HG03175 (cell line): Measurements from ENCODE around the gene TESK2.
"Not testable (repeated sequence)": the region's sequence is repeated elsewhere in the genome, so short reads cannot be mapped to it uniquely, and the experiment has no call there.

Experiments
- ATAC-seq: cut with Tn5 transposase; IDR thresholded peaks from one replicate; pipeline ENCODE4 v1.9.1; 2021; ENCODE audit warnings: mild to moderate bottlenecking, moderate library complexity; ENCODE audit not compliant: unreplicated experiment

Gene TESK2

DNA sequence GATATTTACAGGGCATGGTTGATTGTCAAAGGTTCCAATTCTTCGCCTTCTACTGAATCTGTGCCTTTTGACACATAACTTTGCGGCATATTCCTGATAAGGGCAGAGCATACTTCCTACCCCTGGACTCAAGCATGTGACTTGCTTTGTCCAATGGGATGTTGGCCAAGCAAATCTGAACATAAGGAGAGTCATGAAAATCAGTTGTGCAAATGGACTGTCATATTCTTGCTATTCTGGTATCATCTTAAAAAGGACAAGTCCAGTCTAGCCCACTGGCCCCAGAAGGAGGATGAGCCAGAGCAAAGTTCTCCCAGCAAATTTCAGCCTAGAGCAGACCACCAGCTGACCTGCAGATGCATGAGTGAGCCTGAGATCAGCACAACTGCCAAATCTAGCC lies 109.7 kb downstream of the TESK2 start:
- ATAC-seq = no peak

DNA sequence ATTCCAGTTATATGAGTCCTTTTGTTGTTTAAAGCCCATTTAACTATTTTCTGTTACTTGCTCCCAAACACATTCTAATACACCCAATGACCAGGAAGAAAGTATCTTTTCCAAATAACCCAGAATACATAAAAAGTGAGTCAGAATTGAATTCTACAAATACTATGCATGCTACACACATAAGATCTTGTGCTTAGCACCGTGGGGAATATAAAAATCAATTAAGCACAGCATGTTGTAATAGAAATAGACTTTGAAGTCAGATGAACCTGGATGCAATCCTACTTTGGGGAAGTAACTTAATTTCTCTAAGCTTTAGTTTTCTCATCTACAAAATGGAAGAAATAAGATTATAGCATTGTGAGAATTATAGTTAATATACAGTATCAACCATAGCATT lies 110.2 kb downstream of the TESK2 start:
- ATAC-seq = no peak

DNA sequence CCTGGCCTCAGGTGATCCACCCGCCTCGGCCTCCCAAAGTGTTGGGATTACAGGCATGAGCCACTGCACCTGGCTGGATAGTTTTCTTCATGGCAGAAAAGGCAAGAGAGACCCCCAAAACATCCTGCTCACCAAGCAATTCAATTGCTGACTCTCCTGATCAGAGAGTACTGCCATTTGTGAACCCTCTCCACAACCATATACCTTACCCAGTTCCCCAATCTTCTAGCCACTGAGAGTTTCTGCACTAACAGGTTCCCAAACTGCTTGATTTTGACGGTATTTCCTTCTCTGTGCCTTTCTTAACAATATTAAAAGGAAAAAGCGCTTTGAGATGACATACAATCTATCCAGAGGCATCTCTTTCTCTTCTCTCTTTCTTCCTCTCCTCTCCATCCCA lies 110.8 kb downstream of the TESK2 start:
- ATAC-seq = no peak

DNA sequence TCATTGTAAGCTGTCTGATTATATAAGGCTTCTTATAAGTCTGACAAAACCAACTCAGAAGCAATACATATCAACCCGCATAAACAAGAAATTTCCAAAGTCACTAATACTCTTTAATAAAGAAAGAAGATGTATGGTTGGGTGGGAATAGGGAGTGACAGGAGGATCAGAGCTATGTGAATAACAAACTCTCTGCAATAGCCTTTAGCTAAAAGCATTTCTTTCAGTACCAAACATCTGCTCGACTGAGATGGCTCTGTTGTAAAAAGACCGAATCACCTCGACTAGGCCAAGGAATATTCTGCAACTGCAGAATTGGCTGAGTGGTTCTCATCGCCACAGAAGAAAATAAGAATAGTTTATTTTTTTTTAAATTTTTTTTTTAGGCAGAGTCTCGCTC lies 111.4 kb downstream of the TESK2 start:
- no peak for ATAC-seq

DNA sequence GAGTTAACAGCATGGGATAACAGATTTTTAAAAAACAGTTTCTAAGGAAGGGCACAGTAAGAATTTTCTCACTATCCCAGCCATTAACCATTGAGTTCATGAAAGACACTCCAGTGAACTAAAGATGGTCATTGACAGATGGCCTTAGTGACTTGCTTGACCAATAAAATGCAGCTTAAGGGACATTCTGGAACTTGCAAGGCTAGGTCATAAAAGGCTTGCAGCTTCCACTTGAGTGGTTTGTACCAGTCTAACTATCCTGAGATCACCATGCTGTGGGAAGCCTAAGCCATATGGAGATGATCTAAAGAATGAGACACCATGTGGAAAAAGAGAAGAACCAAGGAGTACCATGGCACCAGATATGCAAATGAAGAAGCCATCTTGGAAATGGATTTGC lies 112.8 kb downstream of the TESK2 start:
- ATAC-seq = no peak

DNA sequence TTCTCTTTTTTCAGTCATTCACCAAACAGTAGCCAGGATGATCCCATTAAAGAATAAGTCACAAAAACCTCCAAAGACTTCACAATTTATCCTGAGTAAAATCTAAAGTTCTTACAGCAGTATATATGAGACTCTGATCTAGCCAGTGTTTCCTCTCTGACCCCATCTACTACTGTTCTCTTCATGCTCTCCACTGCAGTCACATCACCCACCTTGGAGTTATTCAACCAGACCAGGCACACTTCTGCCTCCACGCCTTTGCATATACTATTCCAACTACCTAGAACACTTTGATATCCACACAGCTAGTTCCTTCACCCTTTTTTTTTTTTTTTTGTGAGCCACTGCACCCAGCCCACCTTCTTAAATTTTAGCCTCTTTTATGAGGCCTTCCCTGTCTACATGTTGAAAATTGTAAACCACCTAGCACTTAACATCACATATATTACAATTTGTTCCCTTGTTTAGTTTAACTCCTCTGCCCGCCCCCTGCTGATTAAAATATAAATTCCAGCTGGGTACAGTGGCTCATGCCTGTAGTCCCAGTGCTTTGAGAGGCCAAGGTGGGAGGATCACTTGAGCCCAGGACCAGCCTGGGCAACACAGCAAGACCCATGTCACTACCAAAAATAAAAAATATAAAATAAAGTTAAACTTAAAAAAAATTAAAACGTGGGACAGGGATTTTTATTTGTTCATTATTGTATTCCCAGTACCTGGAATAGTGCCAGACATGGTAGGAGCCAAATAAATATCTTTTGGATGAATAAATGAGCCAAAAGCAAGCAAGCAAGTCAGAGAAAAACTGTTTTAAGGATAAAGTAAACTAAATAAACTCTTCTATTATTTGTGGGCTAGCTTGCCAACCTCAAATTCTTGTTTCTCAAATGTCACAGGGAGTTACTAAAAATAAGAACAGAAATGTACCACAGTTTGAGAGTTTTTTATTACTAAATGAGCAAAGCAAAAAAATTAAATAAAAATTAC lies 115.6 kb downstream of the TESK2 start:
- no peak for ATAC-seq

DNA sequence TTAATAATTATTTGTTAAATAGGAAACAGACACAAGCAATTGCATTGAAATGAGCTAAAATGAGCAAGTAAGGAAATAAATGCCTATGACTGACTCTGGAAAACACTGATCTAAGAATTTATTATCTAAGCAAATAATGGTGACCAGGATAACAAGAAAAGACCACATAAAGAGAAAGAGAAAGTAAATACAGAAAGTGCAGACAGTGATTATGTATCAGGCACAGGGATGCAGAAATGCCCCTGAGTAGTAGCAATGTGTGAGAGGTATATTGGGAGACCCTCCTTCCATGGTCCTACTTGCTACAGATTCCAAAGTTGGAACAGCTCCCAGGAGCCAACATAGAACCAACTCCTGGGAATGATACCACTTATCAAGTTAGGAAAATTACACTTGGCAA lies 117.4 kb downstream of the TESK2 start:
- no peak for ATAC-seq

DNA sequence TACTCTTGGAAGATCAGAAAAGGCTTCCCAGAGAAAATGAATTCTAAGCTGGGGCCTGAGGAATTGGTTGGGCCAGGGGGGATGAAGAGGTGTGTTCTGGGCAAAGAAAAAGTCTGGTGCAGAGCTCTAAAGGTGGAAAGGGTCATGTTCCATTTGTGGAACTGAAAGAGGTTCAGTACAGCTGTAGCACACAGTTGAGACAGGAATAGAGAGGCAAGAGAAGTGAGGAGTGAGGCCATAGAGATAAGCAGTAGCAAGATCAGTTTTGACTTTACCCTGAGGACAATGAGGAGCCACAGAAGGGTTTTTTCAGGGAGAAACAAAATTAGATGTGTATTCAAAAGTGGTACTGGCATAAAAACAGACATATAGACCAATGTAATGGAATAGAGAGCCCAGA lies 120.4 kb downstream of the TESK2 start:
- ATAC-seq = peak; percentile 61

DNA sequence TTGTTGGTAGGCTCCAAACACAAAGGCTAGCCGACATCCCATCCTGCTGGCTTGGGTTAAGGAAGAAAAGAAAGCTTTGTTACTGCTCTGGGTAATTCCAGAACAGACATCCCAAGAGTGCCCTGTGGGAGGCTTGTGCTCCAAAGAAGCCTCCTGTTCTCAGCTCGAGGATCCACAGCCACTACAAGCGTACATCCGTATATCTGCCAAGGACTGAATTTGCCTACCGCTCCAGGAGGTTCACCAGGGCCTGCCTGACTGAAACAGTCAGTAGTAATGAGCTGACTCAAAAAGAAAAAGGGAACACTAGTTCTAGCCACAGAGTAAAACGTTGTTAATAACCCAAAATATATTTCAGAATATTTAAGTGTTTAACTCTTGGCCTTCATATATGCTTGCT lies 125.9 kb downstream of the TESK2 start:
- no peak for ATAC-seq

DNA sequence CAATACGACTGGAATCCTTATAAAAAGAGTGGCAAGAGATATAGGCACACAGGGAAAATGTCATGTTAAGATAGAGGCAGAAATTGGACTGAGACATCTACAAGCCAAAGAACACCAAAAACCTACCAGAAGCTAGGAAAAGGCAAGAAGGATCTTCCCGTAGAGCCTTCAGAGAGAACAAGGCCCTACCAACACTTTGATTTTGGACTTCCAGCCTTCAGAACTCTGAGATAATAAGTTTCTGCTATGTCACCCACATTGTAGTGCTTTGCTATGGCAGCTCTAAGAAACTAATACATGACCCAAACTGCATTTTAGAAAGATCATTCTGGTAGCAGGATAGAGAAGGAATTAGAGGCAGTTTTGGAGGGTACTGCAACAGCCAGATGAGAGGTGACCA lies 126.7 kb downstream of the TESK2 start:
- no peak for ATAC-seq

DNA sequence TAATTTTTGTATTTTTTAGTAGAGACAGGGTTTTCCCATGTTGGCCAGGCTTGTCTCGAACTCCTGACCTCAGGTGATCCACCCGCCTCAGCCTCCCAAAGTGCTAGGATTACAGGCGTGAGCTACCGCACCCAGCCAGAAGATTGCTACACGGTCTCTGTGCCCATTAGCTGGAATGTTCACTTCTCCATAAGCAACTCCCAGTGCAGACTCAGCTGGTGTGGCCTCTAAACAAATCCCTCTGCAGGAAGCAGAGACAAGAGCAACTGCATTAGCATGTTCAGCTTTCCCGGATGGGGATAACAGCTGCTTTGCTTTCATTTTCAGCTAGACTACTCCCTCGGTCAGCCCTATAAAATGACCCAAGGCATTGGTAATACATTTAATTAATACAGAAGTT lies 130.0 kb downstream of the TESK2 start:
- not testable (repeated sequence) for ATAC-seq

DNA sequence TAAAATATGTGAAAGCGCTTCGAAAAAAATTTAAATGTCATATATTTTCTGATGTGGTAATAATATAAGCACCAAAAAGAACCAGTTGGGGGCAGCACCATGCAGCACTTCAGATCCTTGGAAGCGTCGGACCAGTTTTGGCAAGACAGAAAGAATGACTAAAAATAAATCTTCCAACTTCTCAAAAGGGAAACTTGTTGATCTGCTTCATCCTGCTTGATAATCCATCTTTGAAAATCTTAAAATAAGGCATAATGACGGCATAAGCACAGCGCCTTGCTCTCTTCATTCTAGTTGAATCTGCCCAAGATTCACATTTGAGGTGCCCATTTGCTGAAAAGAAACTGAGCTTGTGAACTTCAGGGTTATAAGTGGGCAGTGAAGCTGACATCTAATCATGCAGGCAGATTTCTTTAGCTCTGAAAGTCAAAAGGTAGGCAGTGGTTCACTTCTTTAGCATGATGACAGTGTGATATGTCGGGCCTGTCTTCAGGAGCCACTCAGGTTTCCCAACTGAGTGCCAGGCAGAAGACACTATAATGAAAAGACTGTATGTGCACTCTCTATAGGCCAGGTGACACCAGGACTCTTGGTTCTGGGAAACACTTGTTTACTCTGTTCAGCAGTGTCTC lies 131.0 kb downstream of the TESK2 start:
- ATAC-seq = no peak

DNA sequence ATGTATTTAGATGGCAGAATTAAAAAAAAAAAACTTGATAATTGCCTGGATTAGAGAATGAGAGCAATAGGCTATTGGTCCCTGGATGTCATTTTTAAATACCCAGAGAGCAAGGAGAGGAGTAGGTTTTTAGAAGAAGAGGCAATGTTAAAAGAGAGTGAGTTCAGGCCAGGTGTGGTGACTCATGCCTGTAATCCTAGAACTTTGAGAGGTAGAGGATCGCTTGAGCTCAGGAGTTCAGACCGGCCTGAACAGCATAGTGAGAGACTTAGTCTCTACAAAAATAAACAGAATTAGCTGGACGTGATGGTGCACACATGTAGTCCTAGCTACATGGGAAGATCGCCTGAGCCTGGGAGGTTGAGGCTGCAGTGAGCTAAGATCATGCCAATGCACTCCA lies 134.8 kb downstream of the TESK2 start:
- ATAC-seq = no peak

DNA sequence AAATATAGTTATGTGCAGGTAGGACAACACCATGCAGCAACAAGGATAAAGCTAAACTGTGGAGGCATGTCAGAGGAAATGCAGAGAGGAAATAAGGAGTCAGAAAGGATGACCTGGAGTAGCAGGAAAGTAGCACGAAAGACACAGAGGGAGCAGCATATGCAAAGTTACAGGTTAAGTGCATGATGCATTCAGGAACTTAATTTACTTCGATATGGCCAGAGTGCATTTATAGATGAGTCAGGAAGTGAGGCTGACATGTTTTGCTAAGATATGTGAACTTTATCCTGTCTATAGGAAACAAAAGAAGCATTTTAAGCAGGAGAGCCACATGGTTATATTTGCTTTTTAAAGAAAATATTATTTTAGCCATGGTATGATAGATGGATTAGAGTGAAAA lies 135.3 kb downstream of the TESK2 start:
- no peak for ATAC-seq

DNA sequence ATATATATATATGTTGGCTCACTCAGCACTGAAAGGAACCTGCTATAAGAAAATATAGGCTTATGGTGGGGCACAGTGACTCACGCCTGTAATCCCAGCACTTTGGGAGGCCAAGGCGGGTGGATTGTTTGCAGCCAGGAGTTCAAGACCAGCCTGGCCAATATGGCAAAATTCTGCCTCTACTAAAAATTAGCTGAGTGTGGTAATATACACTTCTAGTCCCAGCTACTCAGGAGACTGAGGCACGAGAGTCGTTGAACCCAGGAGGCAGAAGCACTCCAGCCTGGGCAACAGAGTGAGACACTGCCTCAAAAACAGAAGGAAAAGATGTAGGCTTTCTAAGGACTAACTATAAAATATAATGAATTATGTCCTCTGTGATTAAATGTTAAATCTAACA lies 136.1 kb downstream of the TESK2 start:
- ATAC-seq = no peak

DNA sequence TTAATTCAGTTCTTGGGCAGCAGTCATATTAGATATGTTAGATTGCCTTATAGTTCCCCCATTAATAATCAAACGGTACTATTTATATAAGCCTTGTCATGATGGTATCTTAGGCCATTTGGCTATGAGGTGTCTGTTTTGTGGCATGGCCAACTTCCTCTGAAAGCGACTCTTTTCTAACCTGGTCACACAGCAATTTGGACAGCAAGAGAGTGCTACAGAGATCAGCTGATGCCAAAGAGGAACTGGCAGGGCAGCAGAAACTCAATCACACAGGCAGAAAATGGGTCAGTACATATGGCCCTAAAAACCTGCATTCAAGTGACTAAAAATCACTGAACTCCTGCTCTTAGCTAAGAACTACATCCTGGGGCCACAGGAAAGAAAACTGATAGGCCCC lies 137.3 kb downstream of the TESK2 start:
- ATAC-seq = no peak

DNA sequence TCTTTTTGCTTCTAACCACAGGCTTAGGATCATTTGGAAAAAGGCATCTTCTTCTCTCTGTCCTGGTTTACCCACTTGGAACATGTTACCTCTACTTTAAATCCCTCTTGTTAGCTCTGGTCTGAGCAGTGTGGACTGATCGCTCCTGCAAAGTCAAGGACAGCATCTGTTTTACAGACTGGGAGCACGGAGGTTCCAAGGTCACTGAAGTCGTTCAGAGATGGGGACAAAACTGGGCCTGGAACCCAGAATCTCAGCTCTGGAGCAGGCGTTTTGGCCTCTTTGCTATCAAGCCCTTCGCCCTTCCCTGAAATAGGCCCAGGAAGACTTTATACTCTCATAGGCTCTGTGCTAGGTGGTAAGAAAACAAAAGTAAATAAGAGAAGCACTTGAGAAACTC lies 139.5 kb downstream of the TESK2 start:
- no peak for ATAC-seq

DNA sequence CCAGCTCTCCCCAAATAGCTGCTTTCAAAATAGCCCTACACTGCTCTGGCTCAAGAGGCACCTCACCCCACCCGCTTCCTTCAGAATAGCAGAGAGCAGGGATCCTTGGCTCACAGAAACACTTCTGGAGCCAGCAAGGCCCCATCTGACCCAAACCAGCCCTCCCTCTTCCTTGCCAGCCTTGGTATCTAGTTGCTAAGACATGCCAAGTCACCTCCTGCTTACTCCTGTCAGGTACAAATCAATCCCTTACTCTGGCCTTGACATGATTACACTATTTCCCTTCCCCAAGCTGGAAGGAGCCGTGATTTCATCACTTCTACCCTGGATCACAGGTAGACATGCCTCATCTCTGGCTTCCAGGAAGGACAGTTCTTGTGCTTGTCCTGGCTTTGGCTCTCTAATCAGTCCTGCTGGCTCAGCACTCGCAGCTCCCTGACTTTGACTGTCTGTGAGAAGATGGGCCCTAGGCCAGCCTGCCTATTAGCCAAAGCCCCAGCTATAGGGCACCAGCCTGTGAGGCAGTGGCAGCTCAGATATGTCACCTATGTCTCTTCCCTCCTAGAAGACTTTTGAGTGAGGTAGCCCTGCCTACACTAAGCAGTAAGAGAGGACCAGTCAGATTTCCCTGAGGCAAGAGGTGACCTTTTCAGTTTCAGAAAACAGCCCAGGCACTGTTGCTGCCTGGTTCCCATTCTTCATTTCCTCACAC lies 141.8 kb downstream of the TESK2 start:
- ATAC-seq = no peak

DNA sequence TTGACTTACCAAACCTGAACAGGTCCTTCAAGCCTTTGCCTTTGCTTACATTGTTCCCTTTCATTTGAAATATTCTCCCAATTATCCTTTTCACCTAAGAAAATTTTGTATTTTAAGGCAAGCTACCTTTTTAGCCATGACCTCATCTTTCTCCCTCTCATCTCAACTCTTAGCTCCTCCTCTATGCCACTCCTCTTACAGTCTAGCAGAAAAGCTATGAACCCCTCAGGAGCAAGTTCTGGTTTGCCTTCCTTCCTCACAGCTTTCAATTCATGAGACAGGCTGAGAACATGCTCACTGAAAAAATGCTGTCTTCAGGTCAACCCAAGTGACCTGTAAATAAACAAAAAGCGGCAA lies 142.4 kb downstream of the TESK2 start:
- no peak for ATAC-seq

DNA sequence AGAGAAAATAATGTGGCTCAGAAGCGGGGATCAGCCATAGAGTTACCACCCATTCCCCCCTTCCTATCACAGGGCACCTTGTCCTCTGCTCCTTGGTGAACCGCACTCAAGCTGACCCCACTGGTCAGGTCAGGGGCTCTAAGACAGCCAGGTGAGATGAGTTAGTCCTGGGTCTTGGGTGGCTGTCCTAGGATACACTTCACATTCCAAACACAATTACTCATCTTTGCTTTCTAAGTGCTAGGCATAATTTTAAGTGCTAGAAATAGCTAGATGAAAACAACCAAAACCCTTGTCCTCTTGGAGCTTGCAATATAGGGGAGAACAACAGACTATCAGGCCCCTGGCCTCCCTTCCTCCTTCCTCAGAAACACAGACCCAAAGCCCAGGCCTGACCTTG lies 142.9 kb downstream of the TESK2 start:
- no peak for ATAC-seq

DNA sequence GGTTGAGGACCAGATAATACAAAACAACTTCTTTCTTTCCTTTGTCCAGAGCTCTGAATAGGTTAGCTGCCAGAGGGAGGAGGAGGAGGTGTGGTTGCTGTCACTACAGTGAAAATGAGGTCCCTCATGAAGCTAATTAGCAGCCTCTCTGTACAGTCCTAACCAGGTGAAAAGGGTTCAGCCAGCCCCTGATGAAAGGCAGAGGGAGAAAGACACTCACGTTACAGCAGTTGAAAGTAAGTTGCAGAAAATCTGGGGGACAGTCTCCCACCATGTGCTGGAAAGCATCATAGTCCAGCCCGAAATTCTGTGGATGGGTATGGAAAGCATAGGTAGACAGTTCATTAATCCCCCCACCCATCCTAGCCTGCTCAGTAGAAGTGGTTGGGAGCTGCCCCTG lies 144.5 kb downstream of the TESK2 start:
- ATAC-seq = no peak

DNA sequence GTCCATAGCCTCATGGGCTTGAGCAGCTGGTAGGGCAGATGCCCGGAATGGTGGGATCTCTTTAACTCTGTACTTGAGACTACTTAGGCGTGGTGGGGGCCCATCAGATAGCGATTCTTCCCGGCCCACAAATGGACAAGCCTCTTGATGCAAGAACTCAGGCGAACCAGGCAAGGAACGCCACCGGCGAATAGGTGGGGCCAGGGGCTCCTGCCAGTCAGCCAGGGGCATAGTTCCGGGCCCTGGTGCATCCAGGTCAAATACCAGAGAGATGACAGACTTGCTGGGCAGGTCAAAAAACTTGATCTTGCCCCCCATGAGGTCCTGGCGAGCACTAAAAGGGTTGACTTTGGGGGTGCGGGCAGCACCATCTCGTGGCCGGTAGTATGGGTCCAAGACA lies 145.9 kb downstream of the TESK2 start:
- ATAC-seq = no peak
